DND-41 (cell line): ENCODE data around the gene ANKRD33.

ENCODE experiments used
- ATAC-seq: fragments of 200-7000 bp; cut with Tn5 transposase; 3 replicates; pipeline ENCODE4 v1.9.1; 2021; ENCODE audit warnings: low read depth; ENCODE audit not compliant: insufficient read depth
- DNase-seq: peaks from one replicate; pipeline ENCODE4 v3.0.0-alpha.2; 2020
- H2AFZ ChIP-seq: 2 replicates; pipeline ENCODE4 v1.6.0; 2012; ENCODE audit warnings: low read depth, low read length
- H3K27ac ChIP-seq: 2 replicates; pipeline ENCODE4 v1.5.1; 2012; ENCODE audit warnings: low read length, inconsistent platforms
- H3K27me3 ChIP-seq: fragments of 200-600 bp; sonication (generic); 2 replicates; pipeline ENCODE4 v1.6.0; 2012; ENCODE audit warnings: low read length, mild to moderate bottlenecking, inconsistent platforms; ENCODE audit not compliant: insufficient read depth, poor library complexity
- H3K36me3 ChIP-seq: 2 replicates; pipeline ENCODE4 v1.5.1; 2012; ENCODE audit warnings: low read length, inconsistent platforms; ENCODE audit not compliant: insufficient read depth
- H3K4me1 ChIP-seq: 2 replicates; pipeline ENCODE4 v1.5.1; 2012; ENCODE audit warnings: mild to moderate bottlenecking, low read length; ENCODE audit not compliant: insufficient read depth
- H3K4me2 ChIP-seq: 2 replicates; pipeline ENCODE4 v1.6.0; 2012; ENCODE audit warnings: mild to moderate bottlenecking, moderate library complexity, low read length, inconsistent platforms; ENCODE audit not compliant: insufficient read depth
- H3K4me3 ChIP-seq, 2 experiments: fragments of 200-600 bp in 1 of 2; shearing (Covaris generic) in 1 of 2; 2 replicates each; pipeline ENCODE4 v1.5.1; 2012 to 2016; ENCODE audit warnings: inconsistent platforms in 2 of 2, low read length in 2 of 2, mild to moderate bottlenecking in 2 of 2, low read depth in 1 of 2, moderate library complexity in 1 of 2
- H3K79me2 ChIP-seq: 2 replicates; pipeline ENCODE4 v1.6.0; 2012; ENCODE audit warnings: low read length, inconsistent platforms; ENCODE audit not compliant: insufficient read depth
- H3K9ac ChIP-seq: 2 replicates; pipeline ENCODE4 v1.6.0; 2012; ENCODE audit warnings: low read depth, mild to moderate bottlenecking, inconsistent platforms, low read length, moderate library complexity
- H3K9me3 ChIP-seq: 2 replicates; pipeline ENCODE4 v1.5.1; 2012; ENCODE audit warnings: low read length, moderate library complexity, mild to moderate bottlenecking, inconsistent platforms; ENCODE audit not compliant: insufficient read depth, severe bottlenecking
- H4K20me1 ChIP-seq: 2 replicates; pipeline ENCODE4 v1.6.0; 2012; ENCODE audit warnings: low read length; ENCODE audit not compliant: insufficient read depth
- CTCF ChIP-seq: IDR thresholded peaks from 2 replicates; pipeline ENCODE4 v1.5.1; 2012; ENCODE audit warnings: borderline replicate concordance, low read length, moderate library complexity, mild to moderate bottlenecking; ENCODE audit not compliant: poor library complexity, severe bottlenecking; ENCODE audit errors: extremely low read depth
- EZH2 ChIP-seq: IDR thresholded peaks from 3 replicates; pipeline ENCODE4 v1.6.1; 2012; ENCODE audit warnings: borderline replicate concordance, low read depth, mild to moderate bottlenecking, moderate library complexity, low read length, inconsistent platforms; ENCODE audit not compliant: severe bottlenecking

ANKRD33 gene

GRCh38 chr12:51917746-51918453 lies 30.0 kb downstream of the ANKRD33 start:
- H4K20me1 ChIP-seq: no peaks in the 10 kb centered on the region; the same call in 1 of the 2 replicates
- no peaks in the 10 kb centered on the region for H3K27me3 ChIP-seq
- H3K4me2 ChIP-seq: no peak overlapping the region
- H3K27ac ChIP-seq: no peak overlapping the region
- no peak overlapping the region for H2AFZ ChIP-seq
- no peaks in the 10 kb centered on the region for H3K79me2 ChIP-seq
- ATAC-seq (no peak), DNase-seq (no peak)
- H3K36me3 ChIP-seq: no peaks in the 10 kb centered on the region
- H3K4me3 ChIP-seq: no peak overlapping the region
- TF ChIP-seq CTCF (no peak), EZH2 (no peak)
- H3K9me3 ChIP-seq: no peaks in the 10 kb centered on the region
- no peak overlapping the region for H3K9ac ChIP-seq
- H3K4me1 ChIP-seq: no peaks in the 10 kb centered on the region

GRCh38 chr12:51920046-51920445 lies 32.1 kb downstream of the ANKRD33 start:
- H3K36me3 ChIP-seq: no peaks in the 10 kb centered on the region
- H3K27me3 ChIP-seq: no peaks in the 10 kb centered on the region
- no peak overlapping the region for H3K4me2 ChIP-seq
- no peaks in the 10 kb centered on the region; the same call in 1 of the 2 replicates for H4K20me1 ChIP-seq
- ATAC-seq (no peak), DNase-seq (no peak)
- TF ChIP-seq CTCF (no peak), EZH2 (no peak)
- H3K9ac ChIP-seq: no peak overlapping the region
- no peak overlapping the region for H2AFZ ChIP-seq
- no peaks in the 10 kb centered on the region for H3K9me3 ChIP-seq
- H3K79me2 ChIP-seq: no peaks in the 10 kb centered on the region
- H3K27ac ChIP-seq: no peak overlapping the region
- no peak overlapping the region for H3K4me3 ChIP-seq
- H3K4me1 ChIP-seq: no peaks in the 10 kb centered on the region

GRCh38 chr12:51921017-51921725 lies 33.3 kb downstream of the ANKRD33 start:
- H4K20me1 ChIP-seq: no peaks in the 10 kb centered on the region; the same call in 1 of the 2 replicates
- H3K36me3 ChIP-seq: no peaks in the 10 kb centered on the region
- H3K4me3 ChIP-seq: no peak overlapping the region
- no peak overlapping the region for H3K27ac ChIP-seq
- H3K4me1 ChIP-seq: no peaks in the 10 kb centered on the region
- no peaks in the 10 kb centered on the region for H3K27me3 ChIP-seq
- no peaks in the 10 kb centered on the region for H3K9me3 ChIP-seq
- H3K9ac ChIP-seq: no peak overlapping the region
- DNase-seq (no peak), ATAC-seq (no peak)
- H3K79me2 ChIP-seq: no peaks in the 10 kb centered on the region
- no peak overlapping the region for H3K4me2 ChIP-seq
- no peak for TF ChIP-seq EZH2
- TF ChIP-seq CTCF: no peak
- no peak overlapping the region for H2AFZ ChIP-seq
